Activated T-cell treated with anti-CD3 and anti-CD28 coated beads, Interleukin-2, amount 50 U/mL, for 1 hour (primary cell): ENCODE data around the gene NDUFA6.
"Not testable (repeated sequence)": the region's sequence is repeated elsewhere in the genome, so short reads cannot be mapped to it uniquely, and the experiment has no call there.

Experiments
- DNase-seq: peaks from one replicate; pipeline ENCODE4 v3.0.0-alpha.2; 2020

NDUFA6 gene

DNA sequence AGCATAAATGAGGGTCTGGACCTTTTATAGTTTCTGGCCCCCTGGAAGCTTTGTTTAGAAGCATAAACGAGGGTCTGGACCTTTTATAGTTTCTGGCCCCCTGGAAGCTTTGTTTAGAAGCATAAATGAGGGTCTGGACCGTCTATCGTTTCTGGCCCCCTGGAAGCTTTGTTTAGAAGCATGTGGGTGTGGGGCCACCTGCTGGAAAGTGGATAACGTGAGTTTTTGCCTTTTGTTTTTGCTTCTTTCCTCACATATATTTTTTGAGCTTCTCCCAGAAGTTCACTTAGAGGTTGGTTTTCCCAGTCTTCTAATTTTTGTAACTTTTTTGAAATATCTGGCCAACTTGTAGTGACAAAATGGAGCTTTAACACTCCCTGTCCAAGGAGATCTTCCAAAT, 22.2 kb upstream of the NDUFA6 start:
- not testable (repeated sequence) for DNase-seq

DNA sequence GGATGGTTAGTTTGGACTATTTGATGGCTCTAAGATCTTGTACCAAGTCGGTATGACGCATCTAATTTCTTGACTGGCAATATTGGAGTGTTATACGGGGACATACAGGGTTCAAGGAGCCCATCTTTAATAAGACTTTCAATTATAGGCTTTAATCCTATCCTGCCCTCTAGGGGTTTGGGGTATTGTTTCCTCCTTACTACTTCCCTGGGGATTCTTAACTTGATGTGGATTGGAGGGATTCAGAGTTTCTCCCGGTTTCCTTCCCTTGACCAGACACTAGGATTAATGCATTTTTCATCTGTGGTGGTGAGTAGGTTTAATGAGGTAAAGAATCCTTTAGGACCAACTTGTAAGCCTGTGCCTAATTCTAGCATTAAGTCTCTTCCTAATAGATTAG, 21.2 kb upstream of the NDUFA6 start:
- no peak for DNase-seq

GRCh38 chr22:42108848-42109247, 18.3 kb upstream of the NDUFA6 start:
- DNase-seq, result no peak

- not testable (repeated sequence) for DNase-seq
Measured at GRCh38 chr22:42104332-42104860, 13.8 kb upstream of the NDUFA6 start.

- no peak for DNase-seq
Measured at GRCh38 chr22:42101199-42101598, 10.6 kb upstream of the NDUFA6 start.

GRCh38 chr22:42091455-42091782, 847 bp upstream of the NDUFA6 start:
- no peak for DNase-seq

GRCh38 chr22:42086051-42086450, 4.5 kb downstream of the NDUFA6 start:
- no peak for DNase-seq

DNA sequence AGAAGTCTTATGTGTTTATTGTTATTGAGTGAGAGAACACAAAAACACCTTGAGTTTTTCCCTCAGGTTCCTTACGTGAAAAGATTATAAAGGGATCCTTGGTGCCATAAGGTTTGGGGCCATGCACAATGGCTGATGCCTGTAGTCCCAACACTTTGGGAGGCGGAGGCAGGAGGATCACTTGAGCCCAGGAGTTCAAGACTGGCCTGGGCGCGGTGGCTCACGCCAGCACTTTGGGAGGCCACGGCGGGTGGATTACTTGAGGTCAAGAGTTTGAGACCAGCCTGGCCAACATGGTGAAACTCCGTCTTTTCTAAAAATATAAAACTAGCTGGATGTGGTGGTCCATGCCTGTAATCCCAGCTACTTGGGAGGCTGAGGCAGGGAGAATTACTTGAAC, 5.7 kb downstream of the NDUFA6 start:
- no peak for DNase-seq

- DNase-seq, result no peak
Measured at GRCh38 chr22:42083119-42083518, 7.5 kb downstream of the NDUFA6 start.

- DNase-seq, result no peak
Measured at GRCh38 chr22:42080287-42080686, 10.3 kb downstream of the NDUFA6 start.

- DNase-seq, result peak; percentile 97
Measured at GRCh38 chr22:42079319-42080251, 11.0 kb downstream of the NDUFA6 start, which contains the start of gene SMDT1. SMDT1 (plus strand) TSS chr22:42079700; CDS start chr22:42079769, 69 bp downstream.

DNA sequence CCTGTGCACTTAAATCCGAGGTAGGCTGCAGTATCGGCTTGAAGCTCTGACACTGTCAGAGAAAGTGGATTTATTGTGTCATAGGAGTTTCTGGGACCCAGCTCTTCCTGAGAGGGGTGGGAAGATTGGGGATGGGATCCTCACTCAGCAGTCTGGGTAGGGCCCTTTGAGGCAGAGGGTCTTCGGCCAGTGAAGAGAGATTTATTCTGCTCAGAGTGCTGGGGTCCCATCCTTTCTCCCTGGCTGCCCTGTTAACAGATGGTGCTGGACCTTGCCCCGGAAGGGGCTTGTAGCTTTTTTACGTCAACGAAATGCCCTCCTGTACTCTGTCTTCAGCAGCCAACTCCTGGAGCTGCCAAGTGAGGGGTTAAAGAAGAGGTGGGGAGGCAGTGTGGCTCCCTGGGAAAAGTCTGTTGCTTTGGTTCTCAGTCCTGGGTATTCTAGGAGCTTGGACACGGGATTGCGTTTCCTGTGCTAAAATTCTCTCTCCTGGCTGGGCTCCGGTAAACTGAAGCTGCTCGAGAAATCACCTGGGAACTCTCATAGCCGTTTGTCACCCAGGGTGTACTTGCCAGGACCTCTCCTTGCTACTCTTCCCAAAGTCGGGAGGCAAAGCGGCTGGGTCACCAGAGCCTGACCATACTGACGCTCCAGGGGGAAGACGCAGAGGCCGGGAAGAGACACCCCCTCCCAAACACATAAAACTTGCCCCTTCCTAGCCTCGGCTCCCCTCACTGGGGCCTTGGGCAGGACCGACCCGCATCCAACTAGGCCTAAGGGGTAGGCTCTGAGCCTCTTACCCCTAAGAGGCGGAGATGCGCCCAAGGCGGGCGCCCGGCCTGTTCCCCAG, 11.9 kb downstream of the NDUFA6 start:
- DNase-seq, result no peak

GRCh38 chr22:42077486-42078125, 13.0 kb downstream of the NDUFA6 start:
- no peak for DNase-seq

- no peak for DNase-seq
Measured at GRCh38 chr22:42076764-42077485, 13.6 kb downstream of the NDUFA6 start.

DNA sequence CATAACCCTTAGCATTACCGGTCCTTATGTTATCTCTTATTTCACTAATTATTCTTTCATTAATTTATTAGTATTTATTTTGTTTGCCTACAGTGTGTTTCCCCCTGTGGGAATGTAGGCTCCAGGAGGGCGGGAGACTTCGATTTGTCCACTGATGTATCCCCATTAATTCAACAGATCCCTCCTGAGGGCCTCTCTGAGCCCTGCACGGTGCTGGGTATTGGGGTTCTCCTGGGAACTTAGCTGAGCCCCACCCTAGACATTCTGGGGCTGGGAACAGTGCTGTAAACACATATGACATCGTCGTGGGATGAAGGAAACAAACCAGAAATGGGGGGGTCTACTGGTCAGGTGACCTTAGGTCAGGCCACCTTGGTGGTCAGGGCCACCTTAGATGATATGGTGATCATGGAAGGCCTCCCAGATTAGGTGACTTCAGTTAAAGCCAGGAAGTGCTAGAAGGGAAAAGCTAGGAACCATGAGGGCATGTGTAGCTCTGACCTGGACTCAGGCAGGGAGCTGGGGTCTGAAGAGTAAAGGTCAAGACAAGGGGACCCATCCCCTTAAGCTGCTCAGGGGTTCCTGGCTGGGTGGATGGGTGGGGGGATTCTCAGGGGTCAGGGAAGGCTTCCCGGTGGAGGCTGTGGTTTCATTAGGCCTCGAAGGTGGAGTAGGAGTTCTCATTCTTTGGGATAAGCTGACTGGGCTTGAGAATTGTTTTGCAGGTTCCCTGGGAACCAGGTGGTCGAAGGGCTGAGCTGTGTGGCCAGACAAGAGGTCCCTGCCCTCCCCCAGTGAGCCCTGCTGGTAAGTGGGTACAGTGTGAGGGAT, 15.5 kb downstream of the NDUFA6 start:
- no peak for DNase-seq

GRCh38 chr22:42074132-42074811, 16.3 kb downstream of the NDUFA6 start, which contains the start of gene PHETA2:
PHETA2 (plus strand) TSS chr22:42074248; CDS start chr22:42077294, 3,046 bp downstream.
- DNase-seq, result peak; percentile 65

DNA sequence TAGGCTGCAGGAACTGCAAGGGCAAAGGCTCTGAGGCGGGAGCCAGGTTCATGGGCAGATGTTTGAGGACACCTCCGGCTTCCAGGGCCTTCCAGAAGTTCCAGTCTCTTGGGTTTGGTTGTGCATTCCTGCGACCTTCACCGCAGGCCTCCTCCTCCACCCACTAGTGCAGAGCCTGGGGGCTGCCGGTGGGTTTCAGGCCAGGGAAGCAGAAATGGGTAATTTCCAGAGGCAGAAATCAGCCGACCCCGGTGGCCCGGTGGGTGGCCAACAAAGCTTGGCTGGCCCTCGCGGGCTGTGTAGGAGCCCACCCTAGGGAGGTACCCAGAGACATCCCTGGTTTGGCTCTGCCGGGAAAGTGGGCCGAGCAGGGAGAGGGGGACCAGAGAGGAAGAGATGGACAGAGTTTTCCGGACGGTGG, 16.9 kb downstream of the NDUFA6 start:
- DNase-seq, result no peak

DNA sequence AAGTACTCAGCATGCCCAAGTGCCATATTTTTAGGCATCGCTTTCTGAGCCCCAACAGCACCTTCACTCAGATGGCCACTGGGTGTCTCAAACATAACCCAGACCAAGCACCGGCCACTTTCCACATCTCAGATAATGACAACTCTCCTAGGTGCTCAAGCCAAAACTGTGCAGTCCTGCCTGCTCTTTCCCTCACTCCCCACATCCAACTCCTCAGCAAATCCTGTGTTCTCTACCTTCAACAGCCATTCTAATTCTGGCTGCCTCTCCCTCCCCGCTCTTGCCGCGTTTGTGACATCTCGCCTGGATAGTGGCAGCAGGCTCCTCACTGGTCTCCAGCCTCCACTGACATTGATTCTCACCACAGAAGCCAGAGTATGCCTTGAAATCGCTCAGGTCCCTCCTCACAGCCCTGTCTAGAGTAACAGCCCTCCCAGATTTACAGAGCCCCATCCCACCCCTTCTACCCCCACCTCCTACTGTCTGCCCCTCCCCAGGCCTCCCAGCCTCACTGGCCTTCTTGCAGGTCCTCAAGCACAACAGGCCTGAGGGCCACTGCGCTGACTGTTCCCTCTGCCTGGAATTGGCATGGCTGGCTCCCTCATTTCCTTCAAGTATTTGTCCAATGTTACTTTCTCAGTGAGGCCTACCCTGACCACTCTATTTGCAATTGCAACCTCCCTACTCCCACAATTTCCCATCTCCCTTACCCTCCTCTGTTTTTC, 17.8 kb downstream of the NDUFA6 start:
- DNase-seq, result no peak

DNA sequence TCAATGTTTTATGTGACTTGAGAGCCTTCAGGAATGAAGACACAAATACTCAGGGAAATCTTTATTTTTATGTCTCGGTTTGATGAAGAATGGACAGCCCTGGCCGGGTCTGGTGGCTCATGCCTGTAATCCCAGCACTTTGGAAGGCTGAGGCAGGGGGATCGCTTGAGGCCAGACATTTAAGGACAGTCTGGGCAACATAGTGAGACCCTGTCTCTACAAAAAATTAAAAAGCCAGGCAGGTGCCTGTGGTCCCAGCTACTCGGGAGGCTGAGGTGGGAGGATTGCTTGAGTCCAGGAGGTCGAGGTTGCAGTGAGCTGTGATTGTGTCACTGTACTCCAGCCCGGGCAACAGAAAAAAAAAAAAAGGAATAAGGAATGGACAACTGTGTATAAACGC, 19.1 kb downstream of the NDUFA6 start:
- not testable (repeated sequence) for DNase-seq
